ENCODE measurements around the gene BCAP29.

The BCAP29 gene

GRCh38 chr7:107560898-107561516 is 19.0 kb upstream of the BCAP29 start:
- peak overlapping the region; percentile 39 for H3K4me2 ChIP-seq (ENCODE audit: low read length)
- H3K9me2 ChIP-seq (ENCODE audit: low read depth, low read length), result no peaks in the 10 kb centered on the region
- no peaks in the 10 kb centered on the region for H4K20me1 ChIP-seq (ENCODE audit: insufficient read depth, low read length)
- H3K4me1 ChIP-seq (ENCODE audit: insufficient read depth, low read length, severe bottlenecking), result peaks cover 54% of the 10 kb centered on the region
- peaks cover 42% of the 10 kb centered on the region for H3K79me2 ChIP-seq (ENCODE audit: insufficient read depth, low read length)
- H3K27me3 ChIP-seq (ENCODE audit: insufficient read depth, low read length), result no peaks in the 10 kb centered on the region
- no peak overlapping the region; the same call in 1 of the 2 replicates for H3K9ac ChIP-seq (ENCODE audit: low read length)
- H3K27ac ChIP-seq (ENCODE audit: low read depth, low read length, poor library complexity, severe bottlenecking), result no peak overlapping the region
- TF ChIP-seq EZH2 (IDR thresholded peaks at IDR 0.05; ENCODE audit: borderline replicate concordance, low read length) (no peak), CTCF (IDR thresholded peaks at IDR 0.05; ENCODE audit: low read length) (no peak)
- H3F3A ChIP-seq (ENCODE audit: insufficient read depth, low read length), result no peaks in the 10 kb centered on the region
- H3K9me3 ChIP-seq (ENCODE audit: low read length), result no peaks in the 10 kb centered on the region
- peak overlapping the region; percentile 9 for H3K4me3 ChIP-seq (ENCODE audit: low read depth, low read length, poor library complexity, severe bottlenecking)
- H2AFZ ChIP-seq (ENCODE audit: low read length), result no peak overlapping the region
- H3K36me3 ChIP-seq (ENCODE audit: insufficient read depth, low read length), result peaks cover 26% of the 10 kb centered on the region; the same call in 1 of the 2 replicates

GRCh38 chr7:107563081-107563774 is 16.8 kb upstream of the BCAP29 start:
- TF ChIP-seq CTCF (IDR thresholded peaks at IDR 0.05; ENCODE audit: low read length), result no peak
- TF ChIP-seq EZH2 (IDR thresholded peaks at IDR 0.05; ENCODE audit: borderline replicate concordance, low read length), result no peak
- Histone ChIP-seq H3K27me3 (ENCODE audit: insufficient read depth, low read length) (no peaks in the 10 kb centered on the region), H4K20me1 (ENCODE audit: insufficient read depth, low read length) (no peaks in the 10 kb centered on the region), H3K9ac (ENCODE audit: low read length) (peak overlapping the region; percentile 84), H3K9me2 (ENCODE audit: low read depth, low read length) (no peaks in the 10 kb centered on the region), H3K9me3 (ENCODE audit: low read length) (no peaks in the 10 kb centered on the region), H3K36me3 (ENCODE audit: insufficient read depth, low read length) (peaks cover 20% of the 10 kb centered on the region; the same call in 1 of the 2 replicates), H2AFZ (ENCODE audit: low read length) (peak overlapping the region; percentile 26; the same call in 1 of the 2 replicates), H3K27ac (ENCODE audit: low read depth, low read length, poor library complexity, severe bottlenecking) (no peak overlapping the region), H3K79me2 (ENCODE audit: insufficient read depth, low read length) (peaks cover 42% of the 10 kb centered on the region), H3K4me1 (ENCODE audit: insufficient read depth, low read length, severe bottlenecking) (peaks cover 54% of the 10 kb centered on the region), H3K4me3 (ENCODE audit: low read depth, low read length, poor library complexity, severe bottlenecking) (peak overlapping the region; percentile 79), H3K4me2 (ENCODE audit: low read length) (peak overlapping the region; percentile 92), H3F3A (ENCODE audit: insufficient read depth, low read length) (no peaks in the 10 kb centered on the region)

GRCh38 chr7:107563775-107564552 is 16.1 kb upstream of the BCAP29 start, which contains the start of the genes COG5 and DUS4L:
TSS of gene COG5 (minus strand) at chr7:107563920. CDS start at chr7:107563896, 24 bp downstream.
TSS of gene DUS4L (plus strand) at chr7:107563971. CDS start at chr7:107567071, 3,100 bp downstream.
- Histone ChIP-seq H3K4me3 (ENCODE audit: low read depth, low read length, poor library complexity, severe bottlenecking) (peak within 1 kb of the TSS; percentile 79), H3K27me3 (ENCODE audit: insufficient read depth, low read length) (no peaks in the 10 kb centered on the region), H2AFZ (ENCODE audit: low read length) (peak within 1 kb of the TSS; percentile 65), H3K4me2 (ENCODE audit: low read length) (peak within 1 kb of the TSS; percentile 92), H3K9me3 (ENCODE audit: low read length) (no peaks in the 10 kb centered on the region), H3K9me2 (ENCODE audit: low read depth, low read length) (no peaks in the 10 kb centered on the region), H4K20me1 (ENCODE audit: insufficient read depth, low read length) (no peaks in the 10 kb centered on the region), H3K4me1 (ENCODE audit: insufficient read depth, low read length, severe bottlenecking) (peaks cover 54% of the 10 kb centered on the region), H3K27ac (ENCODE audit: low read depth, low read length, poor library complexity, severe bottlenecking) (peak within 1 kb of the TSS; percentile 49), H3K36me3 (ENCODE audit: insufficient read depth, low read length) (peaks cover 21% of the 10 kb centered on the region; the same call in 1 of the 2 replicates), H3F3A (ENCODE audit: insufficient read depth, low read length) (no peaks in the 10 kb centered on the region), H3K79me2 (ENCODE audit: insufficient read depth, low read length) (peaks cover 39% of the 10 kb centered on the region), H3K9ac (ENCODE audit: low read length) (peak within 1 kb of the TSS; percentile 84)
- TF ChIP-seq EZH2 (IDR thresholded peaks at IDR 0.05; ENCODE audit: borderline replicate concordance, low read length), result no peak
- no peak for TF ChIP-seq CTCF (IDR thresholded peaks at IDR 0.05; ENCODE audit: low read length)
